Hepatocyte (in vitro differentiated cells): ENCODE results near the gene PHOX2B. TPM values are rescaled to one million over a fixed set of nuclear protein-coding genes. Genes with fewer than 3 reads are reported as not detected.

Source experiments
- DNase-seq: peaks from one replicate; pipeline ENCODE4 v3.0.0-alpha.2; 2016; ENCODE audit warnings: low spot score
- H2AFZ ChIP-seq: fragments of 200-600 bp; sonication (generic); 2 replicates; pipeline ENCODE4 v1.6.0; 2016; ENCODE audit warnings: antibody characterized with exemption, mild to moderate bottlenecking
- H3K27ac ChIP-seq: fragments of 200-600 bp; sonication (generic); 2 replicates; pipeline ENCODE4 v1.5.1; 2016; ENCODE audit warnings: mild to moderate bottlenecking
- H3K27me3 ChIP-seq: fragments of 200-600 bp; sonication (generic); 2 replicates; pipeline ENCODE4 v1.6.1; 2016
- H3K36me3 ChIP-seq: fragments of 200-600 bp; sonication (generic); replicated peaks from 2 replicates; pipeline ENCODE4 v1.5.1; 2016; ENCODE audit warnings: low read depth; ENCODE audit not compliant: insufficient read depth
- H3K4me1 ChIP-seq: fragments of 200-600 bp; sonication (generic); 2 replicates; pipeline ENCODE4 v1.5.1; 2016; ENCODE audit warnings: mild to moderate bottlenecking, moderate library complexity; ENCODE audit not compliant: insufficient read depth
- H3K4me2 ChIP-seq: fragments of 200-600 bp; sonication (generic); 2 replicates; pipeline ENCODE4 v1.6.0; 2016
- H3K4me3 ChIP-seq: fragments of 200-600 bp; sonication (generic); 2 replicates; pipeline ENCODE4 v1.5.1; 2016; ENCODE audit warnings: mild to moderate bottlenecking
- H3K79me2 ChIP-seq: fragments of 200-600 bp; sonication (generic); 2 replicates; pipeline ENCODE4 v1.6.0; 2017; ENCODE audit warnings: mild to moderate bottlenecking
- H3K9me2 ChIP-seq: fragments of 200-600 bp; sonication (generic); replicated peaks from 2 replicates; pipeline ENCODE4 v1.6.0; 2017; ENCODE audit warnings: mild to moderate bottlenecking; ENCODE audit not compliant: insufficient read depth
- H3K9me3 ChIP-seq: fragments of 200-600 bp; sonication (generic); 2 replicates; pipeline ENCODE4 v1.5.1; 2016; ENCODE audit warnings: low read depth, mild to moderate bottlenecking
- H4K20me1 ChIP-seq: fragments of 200-600 bp; sonication (generic); 2 replicates; pipeline ENCODE4 v1.6.0; 2016; ENCODE audit warnings: mild to moderate bottlenecking; ENCODE audit not compliant: insufficient read depth, poor library complexity, severe bottlenecking
- EZH2 ChIP-seq: fragments of 200-600 bp; sonication (generic); IDR thresholded peaks from 2 replicates; pipeline ENCODE4 v1.6.1; 2016; ENCODE audit warnings: antibody characterized with exemption, mild to moderate bottlenecking, borderline replicate concordance
- EZH2phosphoT487 ChIP-seq: fragments of 200-600 bp; sonication (generic); IDR thresholded peaks from one replicate; pipeline ENCODE4 v1.6.1; 2018; ENCODE audit warnings: antibody characterized with exemption, mild to moderate bottlenecking, low read depth, moderate library complexity; ENCODE audit not compliant: unreplicated experiment, severe bottlenecking
- WGBS: methylation state at CpG from one replicate; pipeline ENCODE4 v1.1.6; 2016; ENCODE audit warnings: low lambda C conversion rate; ENCODE audit errors: missing lambda C conversion rate; 5-methylcytosine and 5-hydroxymethylcytosine counted together
- polyA plus RNA-seq: library from polyadenylated mRNA; unstranded; fragments of >200 nt; fragmentation: Nextera tagmentation; extraction: Ambion mirVana; gene quantifications from 2 replicates; pipeline ENCODE4 v1.2.1, GENCODE V29; 2016
- total RNA-seq: library from RNA; depleted of rRNA; stranded (reverse); fragments of >200 nt; gene quantifications from 2 replicates; pipeline ENCODE4 v1.2.3, GENCODE V29; 2014
- TF ChIP-seq, protein P1 (sequence below): fragments of 200-600 bp; sonication (generic); IDR thresholded peaks from 2 replicates; pipeline ENCODE4 v1.5.1; 2016; ENCODE audit warnings: antibody characterized with exemption, mild to moderate bottlenecking; ENCODE audit not compliant: poor library complexity

The PHOX2B gene
- total and polyA plus RNA-seq, 2 experiments from 2014 or later = not detected

DNA sequence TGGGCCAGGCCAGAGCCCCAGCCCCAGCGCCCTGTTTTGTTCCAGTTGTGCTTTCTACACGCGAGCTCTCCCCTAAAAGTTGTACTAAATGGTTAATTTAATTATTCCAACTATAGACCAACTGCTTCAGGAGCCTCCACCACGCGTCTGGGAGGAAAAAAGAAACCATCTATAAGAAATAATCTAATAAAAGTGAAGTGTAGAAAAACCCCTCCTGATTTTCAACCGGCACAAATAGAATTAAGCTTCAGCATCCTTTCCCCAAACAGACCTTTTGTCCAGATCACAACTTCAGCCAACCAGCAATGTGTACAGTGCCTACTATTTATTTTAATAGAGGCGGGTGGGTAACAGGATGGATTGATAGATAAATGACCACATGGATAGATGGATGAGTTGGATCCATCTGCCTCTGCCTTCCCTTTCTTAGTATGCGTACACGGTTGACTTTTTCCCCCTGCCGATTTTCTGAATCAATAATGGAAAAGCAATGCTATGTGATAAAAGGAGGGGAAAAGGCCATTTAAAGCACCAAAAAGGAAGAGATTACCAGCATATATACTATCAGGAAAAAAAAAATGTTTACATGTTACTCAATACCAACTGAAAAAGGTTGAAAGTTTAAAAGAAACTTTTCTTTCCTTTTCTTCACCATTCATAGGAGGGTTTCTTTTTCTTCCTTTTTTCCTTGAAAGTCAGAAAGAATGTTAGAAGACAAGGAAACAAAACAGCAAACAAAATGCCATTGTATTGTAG lies 3.7 kb upstream of the PHOX2B start:
- no peaks in the 10 kb centered on the region for H3K9me2 ChIP-seq
- no peak overlapping the region for H3K4me2 ChIP-seq
- H3K27me3 ChIP-seq = peaks cover 100% of the 10 kb centered on the region

DNA sequence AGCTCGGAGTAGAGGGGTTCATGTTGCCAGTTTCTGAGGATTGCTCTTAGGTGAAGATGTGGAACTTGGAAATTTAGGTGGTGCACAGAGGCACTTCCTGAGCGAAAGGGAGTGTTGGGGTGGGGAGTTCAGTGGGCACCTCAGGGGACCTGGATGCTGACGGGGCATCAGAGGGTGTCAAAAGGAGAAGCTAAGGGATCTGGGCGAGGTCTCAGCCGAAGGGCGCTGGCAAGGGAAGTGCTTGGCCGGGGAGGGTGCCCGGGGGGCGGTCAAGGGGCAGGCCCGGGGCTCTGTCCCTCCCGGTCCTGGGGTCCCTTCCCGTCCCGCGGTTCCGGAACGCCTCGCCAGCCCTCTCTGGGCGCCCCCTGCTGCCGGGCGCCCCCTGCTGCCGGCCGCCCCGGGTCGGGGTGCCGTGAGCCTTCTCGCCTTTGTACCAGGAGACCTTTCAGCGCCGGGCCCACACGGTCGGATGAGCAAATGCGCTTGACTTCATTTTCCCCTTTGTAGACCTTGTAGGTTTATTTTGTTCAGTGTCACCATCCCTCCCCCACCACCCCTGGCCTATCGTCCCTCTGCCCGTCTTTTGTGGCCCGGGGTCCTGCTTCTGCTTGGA lies 3.0 kb upstream of the PHOX2B start:
- H3K4me3 ChIP-seq = no peak overlapping the region
- H3K27ac ChIP-seq = no peak overlapping the region
- H3K27me3 ChIP-seq = peaks cover 100% of the 10 kb centered on the region
- H3K9me3 ChIP-seq = no peaks in the 10 kb centered on the region
- H2AFZ ChIP-seq = no peak overlapping the region
- H3K79me2 ChIP-seq = no peaks in the 10 kb centered on the region
- no peak for DNase-seq
- H3K4me2 ChIP-seq = no peak overlapping the region
- TF ChIP-seq EZH2 (no peak), EZH2phosphoT487 (no peak)
- TF ChIP-seq, protein P1, sequence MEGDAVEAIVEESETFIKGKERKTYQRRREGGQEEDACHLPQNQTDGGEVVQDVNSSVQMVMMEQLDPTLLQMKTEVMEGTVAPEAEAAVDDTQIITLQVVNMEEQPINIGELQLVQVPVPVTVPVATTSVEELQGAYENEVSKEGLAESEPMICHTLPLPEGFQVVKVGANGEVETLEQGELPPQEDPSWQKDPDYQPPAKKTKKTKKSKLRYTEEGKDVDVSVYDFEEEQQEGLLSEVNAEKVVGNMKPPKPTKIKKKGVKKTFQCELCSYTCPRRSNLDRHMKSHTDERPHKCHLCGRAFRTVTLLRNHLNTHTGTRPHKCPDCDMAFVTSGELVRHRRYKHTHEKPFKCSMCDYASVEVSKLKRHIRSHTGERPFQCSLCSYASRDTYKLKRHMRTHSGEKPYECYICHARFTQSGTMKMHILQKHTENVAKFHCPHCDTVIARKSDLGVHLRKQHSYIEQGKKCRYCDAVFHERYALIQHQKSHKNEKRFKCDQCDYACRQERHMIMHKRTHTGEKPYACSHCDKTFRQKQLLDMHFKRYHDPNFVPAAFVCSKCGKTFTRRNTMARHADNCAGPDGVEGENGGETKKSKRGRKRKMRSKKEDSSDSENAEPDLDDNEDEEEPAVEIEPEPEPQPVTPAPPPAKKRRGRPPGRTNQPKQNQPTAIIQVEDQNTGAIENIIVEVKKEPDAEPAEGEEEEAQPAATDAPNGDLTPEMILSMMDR = no peak
- no peaks in the 10 kb centered on the region for H3K9me2 ChIP-seq
- H4K20me1 ChIP-seq = no peaks in the 10 kb centered on the region
- WGBS = 3% methylated on average over 19 of the region's 34 CpGs
- H3K36me3 ChIP-seq = no peaks in the 10 kb centered on the region
- H3K4me1 ChIP-seq = no peaks in the 10 kb centered on the region

More for the DNA sequence above, 3.7 kb upstream of the PHOX2B start:
- TF ChIP-seq, protein P1 = no peak
- peak; percentile 76 for TF ChIP-seq EZH2
- TF ChIP-seq EZH2phosphoT487 = peak; percentile 31
- Histone ChIP-seq H3K4me3 (no peak overlapping the region), H3K79me2 (no peaks in the 10 kb centered on the region), H3K4me1 (no peaks in the 10 kb centered on the region), H3K27ac (no peak overlapping the region), H4K20me1 (no peaks in the 10 kb centered on the region), H3K9me3 (no peaks in the 10 kb centered on the region), H3K36me3 (no peaks in the 10 kb centered on the region), H2AFZ (no peak overlapping the region)
- WGBS = 15% methylated on average over 10 of the region's 10 CpGs
- DNase-seq = no peak

DNA sequence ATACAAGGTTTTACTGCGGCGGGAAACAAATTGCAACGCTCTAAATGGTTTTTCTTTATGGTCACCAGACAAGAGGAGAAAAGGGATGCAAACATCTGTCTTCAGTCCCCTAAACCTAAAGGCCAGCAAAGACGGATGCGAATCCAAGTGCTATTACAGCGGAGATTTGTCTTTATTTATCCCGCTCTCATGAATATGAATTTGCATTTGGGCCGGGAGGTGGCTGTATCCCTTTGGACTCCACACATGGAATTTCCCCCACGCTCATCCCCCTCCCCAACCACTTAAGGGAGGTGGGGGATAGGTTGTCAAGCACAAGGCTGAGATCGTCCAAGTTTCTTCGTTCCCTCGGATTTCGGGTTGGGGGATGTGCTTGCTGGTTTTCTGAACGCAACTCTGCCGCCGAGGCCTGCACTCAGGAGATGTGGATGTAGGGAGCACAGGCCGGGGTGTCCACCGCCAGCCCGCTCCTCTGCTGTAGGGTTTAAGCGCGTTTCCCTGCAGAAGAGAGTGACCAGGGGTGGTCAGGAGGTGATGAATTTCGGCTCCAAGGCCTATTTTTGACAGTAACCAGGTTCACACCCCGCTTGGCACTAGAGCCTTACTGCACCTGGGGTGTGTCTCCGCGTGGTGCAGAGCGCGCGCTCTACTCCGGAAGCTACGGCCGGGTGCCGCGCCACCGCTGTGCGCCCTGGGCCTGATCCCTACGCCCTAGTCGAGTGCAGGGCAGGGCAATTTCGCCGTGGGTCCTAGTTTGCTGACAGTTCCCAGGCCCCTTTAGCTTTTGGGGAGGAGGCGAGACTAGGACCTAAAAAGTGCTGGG lies 2.3 kb upstream of the PHOX2B start:
- 4% methylated on average over 40 of the region's 40 CpGs for WGBS
- Histone ChIP-seq H2AFZ (no peak overlapping the region), H3K79me2 (no peaks in the 10 kb centered on the region), H3K27me3 (peaks cover 99% of the 10 kb centered on the region), H4K20me1 (no peaks in the 10 kb centered on the region), H3K9me2 (no peaks in the 10 kb centered on the region), H3K9me3 (no peaks in the 10 kb centered on the region), H3K4me1 (no peaks in the 10 kb centered on the region), H3K4me3 (no peak overlapping the region), H3K36me3 (no peaks in the 10 kb centered on the region), H3K27ac (no peak overlapping the region), H3K4me2 (no peak overlapping the region)
- TF ChIP-seq EZH2phosphoT487 (peak; percentile 89), EZH2 (peak; percentile 25)
- TF ChIP-seq, protein P1 = no peak
- no peak for DNase-seq
